DLD1 (cell line): ENCODE data around the gene MAST4.

Source experiments
- in situ Hi-C: cut with HindIII; loops from 2 replicates; pipeline ENCODE4 v1.10.0; 2017; ENCODE audit warnings: low sequenced_read_pairs

Gene MAST4

DNA sequence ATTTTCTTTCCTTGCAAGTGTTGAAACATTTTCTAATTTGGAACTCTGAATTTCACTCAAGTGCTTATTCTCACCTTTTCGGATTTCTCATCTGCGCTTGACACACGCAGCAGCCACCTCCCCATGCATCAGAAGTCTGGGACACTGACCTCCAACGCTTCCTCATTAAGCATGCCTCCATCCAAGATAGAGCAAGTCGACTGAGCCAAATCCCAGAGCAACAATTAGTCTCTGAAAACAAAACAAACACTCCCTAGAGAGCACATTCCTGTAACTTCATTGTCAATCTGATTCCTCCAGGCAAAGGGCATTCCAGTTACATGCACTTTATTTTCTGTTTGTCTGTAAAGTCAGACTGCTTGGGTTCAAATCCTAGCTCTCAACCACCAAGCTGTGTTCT, 594.7 kb downstream of the MAST4 start:
- in situ Hi-C loops = no loop called here

DNA sequence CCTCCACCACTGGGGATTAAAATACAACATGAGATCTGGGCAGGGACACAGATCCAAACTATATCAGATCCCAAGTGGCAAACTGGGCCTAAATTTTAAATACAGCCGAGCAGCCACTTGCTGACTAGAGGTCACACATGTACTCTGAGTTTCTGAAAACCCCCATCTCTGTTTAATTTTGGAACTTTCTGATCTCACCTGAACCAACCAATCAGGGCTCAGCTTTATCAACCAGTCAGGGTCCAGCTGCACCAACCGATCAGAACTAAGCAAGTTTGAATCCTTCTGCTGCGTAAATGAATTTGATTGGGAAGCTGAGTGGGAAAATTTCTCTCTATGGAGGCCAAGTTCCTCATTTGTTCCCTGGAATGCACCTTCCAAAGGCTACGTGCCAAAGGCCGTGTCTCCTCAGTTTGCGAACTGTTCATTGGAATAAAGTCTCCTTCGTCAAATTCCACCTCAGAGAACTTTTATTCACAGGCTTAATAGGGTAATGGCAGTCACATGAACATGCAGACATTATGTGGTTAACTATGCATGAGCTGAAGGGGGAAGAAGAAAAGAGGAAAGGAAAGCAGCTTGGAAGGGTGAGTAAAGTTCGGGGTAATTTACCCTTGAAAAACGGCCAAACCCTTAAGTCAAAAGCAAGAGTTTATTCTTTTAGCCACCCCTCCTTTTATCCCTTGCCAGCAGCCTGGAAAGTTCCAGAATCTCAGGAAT, 596.7 kb downstream of the MAST4 start:
- in situ Hi-C loops = no loop called here

DNA sequence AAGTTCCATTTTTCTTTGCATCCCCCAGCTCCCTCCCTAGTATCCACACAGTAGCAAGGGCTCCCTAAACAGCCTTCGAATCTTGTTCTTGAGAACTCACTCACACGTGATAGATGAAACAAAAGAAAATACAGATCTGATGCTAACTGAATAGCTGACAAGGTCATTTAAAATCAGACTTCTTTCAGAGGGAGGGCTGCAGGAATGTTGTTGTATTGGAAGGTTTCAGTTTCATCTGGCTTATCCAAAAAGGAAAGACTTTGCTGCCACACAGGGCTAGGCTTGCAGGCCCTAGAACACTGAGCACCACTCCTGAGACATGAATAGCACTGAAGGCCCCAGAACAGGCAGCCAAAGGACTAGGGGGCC, 597.2 kb downstream of the MAST4 start:
- in situ Hi-C loops = no loop called here

DNA sequence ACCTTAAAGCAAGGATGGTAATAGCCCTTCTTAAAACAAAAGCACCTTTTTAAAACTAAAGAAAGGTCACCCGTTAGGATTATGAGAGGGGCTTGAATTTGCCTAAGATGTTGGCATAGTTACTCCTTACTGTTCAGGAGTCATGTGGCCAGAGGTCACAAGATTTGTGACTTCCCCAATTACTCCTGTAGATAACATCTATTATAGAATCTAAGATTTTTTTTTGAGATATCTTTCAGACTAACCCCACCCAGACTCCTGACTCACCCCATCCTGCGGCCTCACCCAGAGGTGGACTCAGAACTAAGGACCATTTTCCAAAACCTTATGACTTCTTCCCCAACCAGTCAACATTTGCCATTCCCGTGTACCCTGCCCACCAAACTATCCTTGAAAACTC, 598.0 kb downstream of the MAST4 start:
- in situ Hi-C loops = no loop called here

DNA sequence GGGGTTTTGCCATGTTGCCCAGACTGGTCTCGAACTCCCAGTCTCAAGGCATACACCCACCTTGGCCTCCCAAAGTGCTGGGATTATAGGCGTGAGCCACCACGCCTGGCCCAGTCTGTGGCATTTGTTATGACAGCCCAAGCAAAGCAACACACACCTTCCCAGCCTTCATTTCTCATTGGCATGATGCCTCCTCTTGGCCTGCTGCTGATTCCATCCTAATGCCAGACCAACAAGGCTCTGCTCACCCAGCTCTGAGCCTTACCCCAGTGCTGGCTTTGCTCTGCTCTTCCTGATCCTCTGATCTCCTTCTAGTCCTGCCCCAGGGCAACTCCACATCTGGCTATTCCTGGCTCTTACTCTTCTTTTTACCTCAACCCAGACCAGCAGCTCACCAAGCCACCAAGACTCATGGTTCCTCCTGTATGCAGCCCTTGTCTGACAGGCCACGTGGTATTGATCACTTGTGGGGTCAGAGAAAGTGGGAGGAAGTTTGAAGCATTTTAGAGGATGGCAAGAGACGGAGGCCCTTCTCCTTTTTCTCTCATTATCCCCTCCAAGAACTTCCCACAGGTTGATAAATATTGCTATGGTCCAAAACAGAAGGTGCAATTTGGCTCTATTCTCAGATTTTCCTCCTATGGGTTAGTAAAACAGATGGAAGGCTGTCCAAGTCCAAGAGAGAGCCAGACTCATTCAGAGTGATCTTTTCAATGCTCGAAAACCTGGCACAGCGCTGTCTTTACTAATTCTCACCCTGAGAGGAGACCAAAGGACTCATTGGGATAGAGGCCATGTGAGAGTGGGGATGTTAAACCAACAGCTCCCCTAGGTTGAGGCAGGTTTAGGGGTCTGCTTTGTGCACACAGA, 599.4 kb downstream of the MAST4 start:
- in situ Hi-C loops = no loop called here

DNA sequence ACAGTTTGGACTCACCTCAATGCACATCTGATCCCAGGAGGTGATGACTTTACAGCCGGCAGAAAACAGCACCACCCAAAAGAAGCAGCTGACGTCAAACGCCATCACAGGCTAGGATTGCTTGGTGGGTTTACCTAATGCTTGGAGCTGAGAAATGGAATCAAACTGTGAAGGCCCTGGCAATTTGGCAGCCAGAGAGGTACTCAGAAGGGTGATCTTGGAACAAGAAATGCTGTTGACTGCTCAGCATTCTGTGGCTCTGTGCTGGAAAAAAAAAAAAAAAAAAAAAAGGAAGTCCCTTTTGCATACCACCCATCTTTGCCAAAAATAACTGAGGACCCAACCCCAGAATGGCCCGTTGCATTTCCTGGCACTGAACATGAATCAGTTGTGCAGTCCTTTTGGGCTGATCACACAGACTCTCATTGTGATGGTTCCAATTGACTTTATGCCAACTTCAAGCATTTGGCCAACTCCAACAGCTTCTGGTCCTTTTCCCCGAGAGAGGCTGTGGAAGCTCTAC, 600.4 kb downstream of the MAST4 start, which contains the start of gene CD180:
Gene CD180 (minus strand): TSS at position 263 of the 523 bp plus-strand sequence. CDS start 158 bp downstream, at position 105.
- in situ Hi-C loops = no loop called here

DNA sequence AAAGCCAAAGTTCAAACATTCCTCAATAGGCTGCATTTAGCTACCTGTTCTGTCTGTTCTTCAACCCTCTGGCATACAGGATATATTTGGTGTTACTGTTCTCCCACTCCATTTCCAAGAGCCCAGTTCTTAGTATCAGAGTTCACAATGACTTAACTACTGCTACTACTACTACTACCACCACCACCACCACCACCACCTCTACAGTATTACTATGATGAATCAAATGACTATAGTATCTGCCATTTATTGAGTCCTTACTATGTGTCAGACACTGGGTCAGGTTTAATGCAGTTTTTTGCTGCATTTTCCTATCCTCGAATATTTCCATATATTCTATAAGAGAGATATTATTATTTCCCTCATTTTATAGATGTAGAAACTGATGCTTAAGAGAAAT, 601.3 kb downstream of the MAST4 start:
- in situ Hi-C loops = no loop called here

DNA sequence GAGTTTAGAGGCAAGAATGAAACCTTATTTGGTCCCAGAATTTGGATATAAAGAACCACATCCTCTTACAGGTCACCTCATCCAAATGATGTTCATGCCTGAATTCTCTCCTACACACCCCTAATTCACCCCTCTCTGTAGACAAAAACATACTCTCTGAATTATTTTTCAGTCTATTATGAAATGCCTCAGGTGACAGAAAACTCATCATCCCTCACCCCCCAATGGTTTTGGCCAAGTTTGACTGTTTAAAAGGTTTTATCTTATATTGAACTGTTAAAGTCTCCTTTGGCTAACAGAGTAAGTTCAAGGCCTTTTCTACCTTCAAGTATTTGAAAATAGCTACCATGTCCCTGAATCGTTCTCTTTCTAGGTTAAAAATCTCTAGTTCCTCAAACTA, 602.7 kb downstream of the MAST4 start:
- in situ Hi-C loops = no loop called here

DNA sequence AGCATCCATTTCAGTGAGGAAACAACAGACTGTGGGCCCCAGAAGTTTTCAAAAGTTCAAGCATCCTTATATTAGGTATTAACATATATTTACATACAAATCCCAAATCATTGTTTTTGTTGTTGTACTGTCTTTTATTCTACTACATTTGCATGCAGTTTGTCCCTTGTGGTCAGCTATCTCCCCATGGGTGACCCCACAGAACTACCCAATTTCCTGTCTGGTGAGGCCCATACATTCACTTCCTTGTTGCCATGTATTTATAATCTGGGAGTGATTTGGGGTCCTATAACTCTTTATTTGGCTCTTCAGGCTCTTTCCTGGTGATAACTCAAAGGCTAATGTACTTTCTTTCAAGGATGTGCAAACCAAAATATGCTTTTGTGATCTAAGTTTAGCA, 603.7 kb downstream of the MAST4 start:
- in situ Hi-C loops = no loop called here

DNA sequence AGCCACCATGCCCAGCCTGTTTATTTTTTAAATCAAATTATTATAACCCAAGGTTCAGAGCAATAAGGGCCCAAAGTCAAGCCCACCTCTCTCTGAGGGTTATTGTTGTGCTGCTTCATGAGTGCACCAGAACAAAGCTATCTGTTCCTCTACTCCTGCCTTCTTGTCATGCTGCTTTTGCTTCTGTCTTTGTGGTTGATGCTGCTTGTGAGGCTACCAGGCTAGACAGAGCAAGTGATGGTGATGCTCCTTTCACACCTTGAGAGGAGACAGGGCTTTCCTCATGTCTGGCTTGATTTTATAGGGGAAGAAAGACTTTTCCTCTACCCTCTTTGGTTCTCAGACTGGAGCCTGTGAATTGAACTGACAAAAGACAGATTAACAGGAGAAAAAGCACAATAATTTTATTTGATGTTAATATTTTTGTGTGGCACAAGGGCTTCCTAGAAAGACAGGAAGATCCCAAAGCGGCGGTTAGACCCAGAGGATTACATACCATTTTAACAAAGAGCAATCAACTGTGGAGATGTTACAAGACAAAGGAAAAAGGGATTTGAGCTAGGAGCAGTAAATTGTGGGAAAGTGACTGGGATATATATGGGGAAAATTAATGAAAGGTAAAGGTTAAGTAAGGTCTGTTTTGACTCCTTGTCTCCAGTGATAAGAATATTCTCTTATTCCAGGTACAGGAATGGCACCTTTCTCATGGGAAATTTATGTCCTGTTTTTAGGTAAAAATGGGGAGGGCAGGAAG, 604.8 kb downstream of the MAST4 start:
- in situ Hi-C loops = no loop called here

DNA sequence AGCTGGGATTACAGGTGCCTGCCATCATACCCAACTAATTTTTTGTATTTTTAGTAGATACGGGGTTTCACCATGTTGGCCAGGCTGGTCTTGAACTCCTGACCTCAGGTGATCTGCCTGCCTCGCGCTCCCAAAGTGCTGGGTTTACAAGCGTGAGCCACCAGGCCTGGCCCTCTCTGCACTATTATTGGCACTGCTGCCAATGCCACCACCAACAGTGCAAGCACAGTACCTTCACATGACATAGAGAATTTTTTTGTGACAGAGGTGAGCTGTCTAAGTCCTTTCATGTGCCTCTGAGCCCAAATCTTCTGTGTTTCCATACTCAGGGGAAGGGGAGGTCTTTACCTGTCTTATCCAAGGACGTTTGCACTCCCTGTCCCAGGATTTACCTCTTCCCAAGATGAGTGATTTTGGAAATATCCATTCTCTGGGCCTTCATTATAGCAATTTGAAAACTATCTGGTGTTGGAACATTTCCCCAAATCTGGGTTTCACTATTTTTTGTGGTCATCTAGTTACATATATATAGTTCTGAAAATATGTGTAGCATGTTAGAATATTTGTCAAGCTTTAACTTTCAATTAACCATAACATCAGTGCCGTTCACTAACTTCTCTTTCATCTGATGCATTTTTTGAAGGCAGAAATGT, 605.8 kb downstream of the MAST4 start:
- in situ Hi-C loops = no loop called here

DNA sequence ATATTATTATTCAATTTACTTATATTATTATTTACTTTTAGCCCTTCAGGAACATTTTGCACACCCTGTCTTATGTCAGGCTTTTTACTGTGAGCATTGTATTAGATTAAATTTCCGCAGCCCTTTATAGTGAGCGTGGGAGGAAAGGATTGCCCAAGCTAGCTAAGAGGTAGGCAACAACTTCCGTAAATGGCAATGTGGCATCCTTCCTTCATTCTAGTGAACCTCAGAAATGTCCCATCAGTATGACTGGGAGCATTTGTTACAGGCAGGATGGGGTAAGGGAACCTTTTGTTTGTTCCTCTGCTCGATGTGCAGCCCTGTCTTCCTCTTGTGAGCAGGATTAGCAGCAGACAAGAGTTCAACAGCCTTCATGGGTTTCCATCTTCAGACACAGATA, 606.6 kb downstream of the MAST4 start:
- in situ Hi-C loops = no loop called here

DNA sequence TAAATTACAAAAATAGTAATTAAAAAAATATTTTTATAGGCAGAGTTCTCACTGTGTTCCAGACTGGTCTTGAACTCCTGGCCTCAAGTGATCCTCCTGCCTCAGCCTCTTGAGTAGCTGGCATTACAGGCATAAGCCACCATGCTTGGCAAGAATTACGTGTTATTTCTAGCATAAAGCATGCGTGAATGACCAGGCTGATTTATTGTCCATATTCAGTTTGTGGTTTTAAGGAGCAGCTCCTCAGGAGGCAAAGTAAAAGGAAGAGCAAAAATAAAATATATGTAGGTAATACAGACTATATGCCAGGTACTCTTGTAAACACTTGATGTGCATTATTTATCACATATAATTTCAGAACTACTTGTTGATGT, 607.5 kb downstream of the MAST4 start:
- in situ Hi-C loops = no loop called here

DNA sequence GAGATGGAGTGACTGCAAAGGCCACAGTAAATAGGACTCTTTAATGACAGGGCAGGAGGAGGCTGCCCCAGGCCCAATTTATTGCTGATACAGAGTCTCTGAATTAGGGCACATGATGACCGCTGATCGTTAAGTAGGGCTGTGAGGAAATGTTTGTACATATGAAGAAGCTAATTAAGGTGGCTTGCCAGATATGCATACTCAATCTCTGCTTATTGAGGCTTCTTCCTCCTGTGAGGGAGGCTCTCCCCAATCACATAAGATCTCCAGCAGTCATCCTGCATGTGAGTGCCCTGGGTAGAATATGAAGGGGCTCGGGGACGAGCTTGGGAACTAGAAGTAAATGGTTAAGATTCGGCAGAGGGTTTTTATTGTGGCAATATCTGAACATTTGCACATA, 608.6 kb downstream of the MAST4 start:
- in situ Hi-C loops = loop anchor here (5.0 kb wide), 1 partner anchor 43 kb away; no protein-coding TSS in a partner anchor

DNA sequence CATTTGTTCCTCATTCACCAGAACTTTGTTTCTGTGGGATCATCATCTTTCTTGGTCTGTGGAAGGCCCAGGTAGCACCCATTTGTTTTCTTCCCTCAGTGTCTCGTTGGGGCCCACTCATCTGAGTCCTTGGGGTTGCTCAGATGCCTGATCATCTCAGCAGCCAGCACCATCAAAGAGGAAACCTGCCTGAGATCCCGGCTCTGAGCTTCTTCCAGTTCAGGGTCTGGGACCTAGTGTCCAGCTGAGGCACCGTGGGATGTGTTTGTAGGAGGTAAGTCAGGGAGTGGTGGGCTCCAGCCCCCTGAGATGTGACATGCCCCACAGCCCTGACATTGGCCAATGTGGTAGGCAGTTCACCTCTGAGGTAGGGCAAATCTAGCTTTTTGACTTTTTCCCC, 609.8 kb downstream of the MAST4 start:
- in situ Hi-C loops = loop anchor here (5.0 kb wide), 1 partner anchor 44 kb away; no protein-coding TSS in a partner anchor

DNA sequence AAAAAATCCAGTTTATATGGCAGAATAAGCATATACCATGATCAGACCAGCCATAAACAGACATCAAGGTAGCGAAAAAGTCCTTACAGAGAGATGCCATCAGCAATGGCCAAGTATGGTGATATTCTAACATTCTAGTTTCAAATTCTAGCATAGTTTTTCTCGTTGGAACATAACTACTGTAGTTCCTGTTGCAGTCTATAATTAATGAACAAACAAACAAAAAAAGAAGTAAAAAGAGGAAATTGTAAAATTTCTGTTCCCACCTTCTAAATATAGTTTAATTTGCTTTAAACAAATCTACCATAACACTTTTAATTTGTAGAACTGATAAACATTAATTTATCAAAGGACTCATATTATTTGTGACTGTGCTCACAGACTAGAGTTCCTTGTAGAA, 610.3 kb downstream of the MAST4 start:
- in situ Hi-C loops = loop anchor here (5.0 kb wide), 1 partner anchor 44 kb away; no protein-coding TSS in a partner anchor

DNA sequence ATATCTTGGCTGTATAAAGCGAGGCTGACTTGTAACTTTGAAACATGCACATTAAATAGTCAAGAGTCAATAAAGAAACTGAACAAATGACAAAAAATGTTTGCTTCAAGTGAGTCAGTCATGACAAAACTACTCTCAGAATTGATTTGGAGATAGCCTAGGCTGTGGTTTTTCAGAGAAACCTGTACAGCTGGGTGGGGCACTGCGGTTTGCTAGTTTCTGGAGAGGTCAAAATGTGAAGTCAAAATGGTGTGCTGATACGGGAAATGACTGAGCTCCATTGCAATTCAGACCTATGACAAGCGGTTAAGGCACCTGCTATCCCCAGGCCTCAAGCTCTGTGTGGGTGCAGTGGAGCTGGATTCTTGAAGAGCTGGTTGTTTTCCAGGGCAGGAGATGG, 610.7 kb downstream of the MAST4 start:
- in situ Hi-C loops = loop anchor here (5.0 kb wide), 1 partner anchor 45 kb away; no protein-coding TSS in a partner anchor

DNA sequence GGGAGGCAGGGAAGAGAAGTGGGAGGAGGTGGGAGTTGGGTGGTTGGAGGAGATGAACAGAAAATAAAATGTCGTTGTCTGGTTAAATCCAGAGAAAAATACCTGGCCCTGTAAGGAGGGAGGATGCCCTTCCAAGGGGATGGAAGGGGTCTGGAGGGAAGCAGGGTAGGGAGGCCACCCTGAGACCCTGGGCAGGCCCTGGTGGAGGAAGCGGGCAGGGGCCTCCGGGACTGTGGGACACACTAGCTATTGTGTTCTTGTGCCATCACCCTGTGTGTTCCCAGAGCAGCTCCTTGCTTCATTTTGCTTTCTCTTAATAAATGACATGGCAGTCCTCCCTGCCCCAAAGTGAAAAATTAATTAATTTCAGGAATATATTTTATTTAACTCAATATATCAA, 612.2 kb downstream of the MAST4 start:
- in situ Hi-C loops = loop anchor here (5.0 kb wide), 1 partner anchor 46 kb away; no protein-coding TSS in a partner anchor

DNA sequence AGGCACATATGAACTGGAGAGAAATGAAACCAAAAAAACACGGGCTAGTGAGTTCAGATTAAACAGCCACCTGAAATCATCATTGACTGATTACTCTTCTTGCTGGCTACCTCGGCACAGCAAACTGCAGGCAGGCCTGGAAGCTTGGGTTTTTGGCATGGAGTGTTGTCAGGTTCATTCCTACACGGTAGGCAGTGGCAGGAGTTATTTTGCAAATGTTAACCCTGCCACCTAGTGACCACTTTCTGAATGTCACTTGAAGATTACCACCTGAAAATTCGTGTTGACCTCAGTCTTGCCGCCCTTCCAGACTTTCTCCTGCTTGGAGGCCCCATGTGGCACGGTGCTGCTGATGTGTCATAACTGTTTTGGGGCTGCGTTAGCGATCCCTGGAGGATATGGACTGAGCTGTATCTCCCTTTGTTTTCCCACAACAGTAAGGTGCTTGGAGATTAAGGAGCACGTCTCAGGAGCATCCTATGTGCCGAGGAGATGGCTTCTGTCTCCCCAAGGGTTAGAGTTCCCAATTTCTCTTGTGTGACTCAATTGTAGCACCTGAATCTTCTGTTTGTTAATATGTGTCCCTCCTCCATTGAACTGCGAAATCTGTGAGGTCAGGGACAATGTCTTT, 613.1 kb downstream of the MAST4 start:
- in situ Hi-C loops = loop anchor here (5.0 kb wide), 1 partner anchor 47 kb away; no protein-coding TSS in a partner anchor

DNA sequence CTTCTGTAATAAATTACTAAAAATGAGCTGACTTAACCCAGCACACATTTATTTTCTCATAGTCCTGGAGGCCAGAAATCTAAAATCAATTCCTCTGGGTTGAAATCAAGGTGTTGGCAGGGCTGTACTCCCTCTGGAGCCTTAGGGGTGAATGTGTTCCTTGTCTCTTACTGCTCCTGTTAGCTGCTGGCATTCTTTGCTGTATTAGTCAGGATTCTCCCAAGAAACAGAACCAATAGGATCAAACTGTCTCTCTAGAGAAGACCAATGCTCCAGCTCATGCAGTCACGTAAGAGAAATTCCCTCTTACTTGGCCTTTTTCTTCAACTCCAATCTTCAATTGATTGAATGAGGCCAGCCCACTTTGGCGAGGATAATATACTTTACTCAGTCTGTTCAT, 615.7 kb downstream of the MAST4 start:
- in situ Hi-C loops = no loop called here
